GM21367 (cell line): ENCODE measurements around the gene ATG101.

Experiments used
- ATAC-seq: cut with Tn5 transposase; IDR thresholded peaks from one replicate; pipeline ENCODE4 v1.9.1; 2021; ENCODE audit not compliant: unreplicated experiment

Gene ATG101

DNA sequence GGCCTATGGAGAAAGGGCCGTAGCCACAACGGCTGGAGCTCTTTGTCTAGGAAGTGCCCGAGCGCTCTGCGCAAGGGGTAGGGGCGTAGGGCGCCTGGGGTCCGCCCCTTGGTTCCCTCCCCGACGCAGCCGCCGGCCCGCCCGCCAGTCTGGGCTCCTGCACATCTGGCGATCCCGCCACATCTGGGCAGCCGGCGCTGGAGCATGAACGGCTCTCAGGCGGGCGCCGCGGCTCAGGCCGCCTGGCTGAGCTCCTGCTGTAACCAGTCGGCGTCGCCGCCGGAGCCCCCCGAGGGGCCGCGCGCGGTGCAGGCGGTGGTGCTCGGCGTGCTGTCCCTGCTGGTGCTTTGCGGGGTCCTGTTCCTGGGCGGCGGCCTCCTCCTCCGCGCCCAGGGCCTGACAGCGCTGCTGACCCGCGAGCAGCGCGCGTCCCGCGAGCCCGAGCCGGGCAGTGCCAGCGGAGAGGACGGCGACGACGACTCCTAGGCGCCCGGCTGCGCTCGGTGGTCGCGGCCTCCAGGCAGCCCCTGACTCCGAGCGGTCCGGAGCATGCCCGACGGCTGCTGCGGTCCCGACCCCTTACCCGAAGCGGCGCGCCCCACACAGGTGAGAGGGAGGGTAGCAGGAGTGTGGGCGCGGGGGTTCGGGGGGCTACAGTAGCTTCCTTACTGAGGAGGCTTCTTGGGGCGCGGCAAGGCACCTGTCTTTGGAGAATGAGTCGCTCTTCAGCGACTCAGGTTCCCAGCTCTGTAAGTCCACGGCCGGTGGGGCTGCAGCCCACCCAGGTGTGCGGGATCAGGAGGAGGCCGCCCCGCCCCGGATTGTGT, 10.0 kb downstream of the ATG101 start, which contains the start of gene SMIM41:
SMIM41 (plus strand) TSS at position 129 of the 827 bp plus-strand sequence; CDS start at position 205, 76 bp downstream.
- ATAC-seq, result no peak

DNA sequence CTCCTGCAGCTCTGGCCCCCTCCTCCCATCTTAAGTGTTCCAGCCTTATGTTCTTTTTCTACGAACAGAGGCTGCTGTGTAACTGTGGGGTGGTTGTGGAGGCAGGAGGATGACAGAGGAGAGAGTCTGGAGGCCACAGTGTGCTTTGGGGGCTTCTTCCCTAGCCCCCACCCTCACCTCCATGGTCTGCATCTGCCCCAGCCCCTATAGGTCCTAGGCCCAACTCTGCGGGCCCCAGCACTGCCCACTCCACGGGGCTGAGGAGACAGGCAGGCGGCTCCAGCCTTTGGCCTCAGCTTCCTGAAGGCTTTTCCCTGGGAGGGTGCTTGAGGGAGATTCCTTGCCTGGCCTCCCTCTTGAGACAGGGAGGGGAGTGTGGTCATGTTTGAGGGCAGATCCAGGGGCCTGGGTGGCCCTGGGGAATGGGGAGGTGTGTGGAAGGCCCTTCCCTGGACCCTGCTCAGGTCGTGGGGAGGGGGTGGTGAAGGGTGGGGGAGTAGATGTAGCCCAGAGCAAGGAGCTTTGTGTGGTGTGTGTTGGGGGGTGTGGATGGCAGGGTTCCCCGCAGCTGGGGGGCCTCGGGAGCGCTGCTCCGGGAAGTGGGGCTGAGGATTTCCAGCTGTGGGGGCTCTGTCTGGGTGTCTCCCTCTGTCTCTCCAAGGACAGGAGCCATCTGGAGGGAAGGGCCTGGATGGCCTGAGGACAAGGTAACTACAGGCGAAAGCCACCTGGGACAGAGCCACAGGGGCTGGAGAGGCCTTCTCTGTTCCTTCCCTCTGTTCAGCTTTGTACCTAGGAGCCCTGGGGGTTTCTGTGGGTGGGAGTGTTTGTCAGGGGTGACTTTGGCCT, 10.8 kb downstream of the ATG101 start:
- ATAC-seq, result no peak

DNA sequence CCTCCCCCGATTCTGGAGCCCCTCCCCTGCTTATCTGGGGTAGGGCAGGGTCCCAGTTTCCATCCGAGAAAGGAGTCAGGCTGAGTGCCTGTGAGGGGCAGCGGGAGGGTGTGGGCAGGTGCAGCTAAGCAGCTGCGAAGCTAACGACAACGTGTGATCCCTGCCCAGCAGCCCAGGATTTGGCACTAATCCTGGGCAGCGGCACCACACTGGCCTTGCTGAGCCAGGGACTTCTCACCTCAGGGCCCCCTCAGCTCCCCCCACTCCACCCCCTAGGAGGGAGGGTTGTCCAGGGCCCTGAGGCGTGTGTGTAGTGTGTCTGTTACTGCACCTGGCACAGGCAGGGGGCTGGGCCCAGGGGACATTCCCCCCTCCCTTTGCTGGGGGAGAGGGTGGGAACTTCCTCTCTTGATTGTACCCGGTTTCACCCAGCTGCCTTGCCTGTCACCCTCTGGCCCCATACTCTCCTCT, 11.5 kb downstream of the ATG101 start:
- no peak for ATAC-seq

DNA sequence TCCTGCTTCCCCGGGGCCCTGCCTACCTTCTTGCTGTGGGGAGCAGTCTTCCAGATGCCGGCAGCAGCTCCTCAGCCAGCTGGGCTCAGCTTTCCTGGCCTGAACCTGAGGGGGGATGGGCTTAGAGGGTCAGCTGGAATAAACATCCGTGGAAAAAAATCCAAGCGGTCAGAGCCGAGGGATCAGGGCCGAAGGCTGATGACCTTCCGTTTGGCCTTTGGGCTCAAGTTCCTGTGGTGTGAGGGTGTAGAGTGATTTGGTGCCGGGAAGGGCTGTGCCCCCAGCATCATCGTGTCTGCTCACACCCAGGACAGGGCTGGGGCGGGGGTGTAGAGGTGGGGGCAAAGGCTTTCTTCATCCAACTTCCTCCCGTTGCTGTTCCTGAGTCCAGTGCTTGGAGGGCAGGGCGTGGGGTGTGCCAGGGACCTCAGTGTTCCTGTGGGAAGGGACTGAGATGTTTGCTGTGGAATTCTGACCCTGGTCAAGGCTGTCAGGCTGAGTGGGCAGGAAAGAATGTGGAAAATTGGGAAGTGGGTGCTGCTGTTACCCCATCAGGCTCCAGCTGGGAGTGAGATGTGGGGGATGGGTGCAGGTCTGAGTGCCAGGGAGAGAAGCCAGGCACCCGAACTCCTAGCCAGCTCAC, 12.4 kb downstream of the ATG101 start:
- ATAC-seq, result no peak

DNA sequence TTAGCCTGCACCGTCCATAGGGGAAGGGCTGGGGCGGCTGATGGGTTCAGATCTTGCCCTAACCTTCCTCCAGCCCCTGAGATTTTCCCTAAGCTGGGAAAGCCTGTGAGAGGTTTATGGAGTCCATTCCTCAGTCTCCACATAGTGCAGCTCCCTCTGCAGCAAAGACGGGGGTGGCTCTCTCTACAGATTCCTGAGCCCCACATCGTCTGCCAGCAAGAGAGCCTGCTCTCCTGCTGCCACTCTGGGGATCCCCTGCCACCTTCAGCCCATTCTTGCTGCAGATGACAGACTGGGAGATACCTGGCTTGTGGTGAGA, 12.8 kb downstream of the ATG101 start:
- ATAC-seq, result no peak

DNA sequence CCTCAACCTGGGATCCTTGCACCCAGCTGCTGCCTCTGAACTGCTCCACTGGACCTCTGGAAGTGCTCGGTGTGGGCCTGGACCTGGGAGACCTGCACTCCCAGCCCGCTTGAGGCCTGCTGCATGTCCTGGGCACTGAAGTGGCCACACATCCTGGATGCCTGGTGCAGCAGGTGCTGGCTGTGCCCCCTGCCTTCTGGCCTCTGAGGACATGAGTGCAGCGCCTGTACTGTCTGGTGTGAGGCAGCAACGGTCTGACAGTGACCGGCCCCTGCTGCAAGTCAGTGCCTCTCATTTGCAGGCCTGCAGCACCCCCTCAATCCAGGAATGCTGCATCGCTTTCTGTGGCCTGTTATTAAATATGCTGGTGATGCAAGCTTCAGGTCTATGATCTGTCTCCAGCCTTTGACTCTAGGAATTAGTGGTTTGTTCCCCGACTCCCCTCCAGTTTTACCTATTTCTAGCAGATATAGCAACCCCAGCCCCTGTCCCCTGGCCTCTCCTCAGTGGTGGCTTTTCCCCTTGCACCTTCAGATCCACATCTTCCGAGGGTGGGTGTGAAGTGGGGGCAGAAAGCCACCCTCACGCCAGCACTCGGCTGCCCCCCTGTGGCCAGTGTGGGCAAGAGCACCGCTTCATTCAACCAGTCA, 13.3 kb downstream of the ATG101 start:
- no peak for ATAC-seq

DNA sequence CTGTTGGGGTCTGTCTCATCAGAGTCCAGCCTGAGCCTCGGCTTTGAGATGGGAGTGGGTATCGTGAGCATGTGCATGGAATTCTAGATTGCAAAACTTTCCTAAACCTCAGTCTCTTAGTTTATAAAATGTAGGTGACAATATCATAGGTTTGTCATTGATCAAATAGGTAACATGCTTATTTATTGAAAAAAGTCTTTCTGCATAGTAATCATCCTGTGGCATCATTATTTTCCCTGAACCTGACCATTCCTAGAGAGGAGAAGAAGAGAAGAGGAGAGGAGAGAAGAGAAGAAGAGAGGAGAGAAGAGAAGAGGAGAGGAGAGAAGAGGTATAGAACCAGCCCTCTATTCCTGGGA, 13.8 kb downstream of the ATG101 start:
- ATAC-seq, result no peak

DNA sequence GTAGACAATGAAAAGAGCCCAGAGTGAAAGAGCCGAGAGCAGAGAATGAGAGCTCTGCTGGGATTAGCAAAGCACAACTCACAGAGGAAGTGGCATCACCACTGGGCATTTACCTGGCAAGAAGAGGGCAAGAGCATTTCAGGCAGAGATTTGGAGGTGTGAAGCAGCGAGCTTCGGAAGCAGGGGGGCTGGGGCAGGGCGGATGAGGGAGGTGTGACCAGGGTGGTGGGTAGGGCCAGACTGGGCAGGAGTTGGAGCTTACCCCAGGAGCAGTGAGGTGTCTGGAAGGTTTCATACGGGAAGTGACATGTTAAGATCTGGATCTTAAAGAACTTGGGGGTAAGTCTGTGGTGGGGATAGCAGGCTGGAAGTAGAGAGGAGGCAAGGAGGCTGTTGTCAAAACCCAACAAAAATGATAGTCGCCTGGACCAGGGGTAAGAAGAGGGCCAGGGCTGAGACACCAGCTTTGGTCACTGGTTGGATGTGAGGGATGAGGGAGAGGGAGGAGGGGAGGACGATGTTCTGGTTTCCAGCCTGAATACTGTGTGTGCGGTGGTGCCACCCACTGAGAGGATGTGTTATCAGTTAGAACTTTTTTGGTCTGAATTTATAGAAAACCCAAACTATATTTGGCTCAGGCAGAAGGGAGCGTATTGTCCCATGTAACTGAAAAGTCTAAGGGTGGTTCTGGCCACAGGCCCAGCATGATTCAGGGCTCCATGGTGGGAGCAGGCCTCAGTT, 14.9 kb downstream of the ATG101 start:
- no peak for ATAC-seq

DNA sequence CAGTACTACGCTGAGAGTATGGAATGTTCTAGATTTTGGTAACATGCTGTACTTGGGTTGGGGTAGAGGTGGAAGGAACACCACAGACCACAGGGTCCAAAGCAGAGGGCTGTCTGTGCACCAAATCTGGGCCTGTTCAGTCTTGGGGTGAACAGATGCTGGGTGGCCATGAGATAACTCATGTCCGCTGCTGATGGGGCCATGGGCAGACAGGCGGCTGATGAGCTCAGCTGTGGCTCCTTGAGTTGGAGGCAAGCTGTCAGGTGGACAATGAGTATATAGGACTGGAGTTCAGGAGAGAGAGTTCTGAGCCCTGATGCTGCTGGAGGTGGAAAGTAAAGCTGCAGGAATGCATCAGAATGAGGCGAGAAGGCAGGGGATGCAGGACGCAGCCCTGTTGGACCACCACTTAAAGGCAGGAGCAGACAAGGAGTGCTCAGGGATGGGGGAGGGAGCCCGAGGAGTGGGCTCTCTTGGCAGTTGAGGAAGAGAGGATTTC, 16.0 kb downstream of the ATG101 start:
- ATAC-seq, result no peak

DNA sequence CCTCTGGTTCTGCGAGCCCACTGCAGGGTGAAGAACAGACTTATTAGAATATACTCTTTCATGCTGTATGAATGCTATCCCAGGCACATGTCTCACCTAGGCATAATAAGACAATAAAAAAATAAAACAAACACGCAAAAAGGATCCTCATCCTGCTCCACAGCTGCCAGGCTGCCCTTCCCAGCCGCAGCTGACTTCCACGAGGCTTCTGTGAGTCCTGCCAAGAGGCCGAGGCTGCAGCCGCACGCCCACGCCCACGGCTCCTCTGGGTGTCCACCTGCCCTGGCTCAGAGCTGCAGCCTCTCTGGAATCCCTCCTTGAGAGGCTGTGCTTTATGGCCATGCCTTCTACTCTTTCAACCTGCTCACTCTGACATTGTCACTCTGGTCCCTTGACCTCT, 16.6 kb downstream of the ATG101 start:
- no peak for ATAC-seq

DNA sequence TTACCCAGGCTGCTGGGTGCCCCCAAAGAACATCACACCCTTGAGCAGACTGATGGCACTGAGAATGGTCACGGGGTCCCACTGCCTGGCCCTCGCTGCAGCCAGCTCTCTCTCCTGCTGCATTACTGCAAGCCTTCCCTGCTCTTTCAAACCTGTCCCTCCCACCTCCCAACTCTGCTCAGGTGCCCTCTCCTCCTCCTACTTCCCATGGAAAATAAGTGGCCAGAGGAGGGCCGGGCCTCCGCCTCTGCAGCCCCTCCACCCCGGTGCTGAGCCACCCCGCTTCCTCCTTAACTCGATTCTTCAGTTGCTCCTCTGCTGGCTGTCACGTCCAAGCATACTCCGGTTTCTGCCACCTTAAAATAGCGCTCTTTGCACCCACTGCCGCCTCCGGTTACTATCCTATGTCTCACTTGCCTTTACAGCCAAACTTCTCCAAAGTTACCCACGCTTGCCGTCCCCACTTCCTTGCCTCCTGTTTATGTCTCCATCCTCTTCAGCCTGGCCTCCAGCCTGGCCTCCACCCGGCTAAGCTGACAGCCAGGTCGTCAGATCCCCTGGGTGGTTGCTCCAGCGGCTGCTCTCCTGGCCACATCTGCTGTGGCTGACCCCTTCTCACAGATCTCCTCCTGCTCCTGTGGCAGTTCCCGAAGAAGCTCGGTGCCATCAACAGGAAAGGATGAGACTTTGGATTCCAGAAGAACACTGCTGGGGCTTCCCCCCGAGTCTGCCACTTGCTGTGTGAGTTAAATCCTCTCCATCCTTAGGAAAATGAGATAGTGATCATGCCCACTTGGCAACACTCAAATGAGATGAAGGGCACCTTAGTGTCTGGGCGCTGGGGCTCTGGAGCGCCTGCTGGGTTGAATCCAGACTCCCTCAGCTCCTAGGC, 17.4 kb downstream of the ATG101 start:
- ATAC-seq, result no peak

DNA sequence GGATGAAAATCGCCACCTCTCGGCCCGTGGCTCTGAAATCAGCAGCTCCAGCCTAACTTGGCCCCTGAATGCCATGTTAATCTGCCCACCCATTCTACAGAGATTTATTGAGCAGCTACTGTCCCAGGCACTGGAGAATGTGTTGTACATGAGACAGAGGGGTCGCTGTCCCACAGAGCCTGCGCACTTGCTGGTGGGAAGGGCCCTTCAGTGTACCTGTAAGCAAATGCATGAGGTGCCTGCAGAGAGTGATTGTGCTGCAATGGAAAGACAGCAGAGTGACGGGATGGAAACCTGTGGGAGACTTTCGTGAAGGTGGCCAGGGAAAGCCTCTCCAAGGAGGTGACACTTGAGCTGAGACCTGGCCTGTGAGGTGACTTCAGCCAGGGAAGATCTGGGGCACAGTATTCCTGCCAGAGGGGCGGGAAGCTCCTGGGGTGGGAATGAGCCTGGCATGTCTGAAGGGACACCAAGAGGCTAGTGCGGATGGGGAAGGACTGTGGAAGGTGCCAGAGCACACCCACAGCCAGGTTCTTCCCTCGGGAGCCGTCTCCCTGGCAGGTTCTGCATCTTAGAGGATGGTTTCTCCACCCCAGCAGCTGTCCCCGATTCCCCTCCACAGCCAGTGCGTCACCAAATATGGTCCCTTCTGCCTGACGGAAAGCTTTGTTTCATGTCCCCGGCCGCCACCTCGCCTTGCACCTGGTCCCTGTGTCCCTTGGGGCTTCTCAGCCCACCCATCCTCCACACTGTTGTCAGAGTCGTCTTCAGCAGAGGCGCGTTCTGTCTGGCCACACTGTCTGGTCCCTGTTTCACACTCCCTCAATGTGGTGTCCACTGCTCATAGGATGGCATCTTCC, 18.4 kb downstream of the ATG101 start:
- ATAC-seq, result no peak

DNA sequence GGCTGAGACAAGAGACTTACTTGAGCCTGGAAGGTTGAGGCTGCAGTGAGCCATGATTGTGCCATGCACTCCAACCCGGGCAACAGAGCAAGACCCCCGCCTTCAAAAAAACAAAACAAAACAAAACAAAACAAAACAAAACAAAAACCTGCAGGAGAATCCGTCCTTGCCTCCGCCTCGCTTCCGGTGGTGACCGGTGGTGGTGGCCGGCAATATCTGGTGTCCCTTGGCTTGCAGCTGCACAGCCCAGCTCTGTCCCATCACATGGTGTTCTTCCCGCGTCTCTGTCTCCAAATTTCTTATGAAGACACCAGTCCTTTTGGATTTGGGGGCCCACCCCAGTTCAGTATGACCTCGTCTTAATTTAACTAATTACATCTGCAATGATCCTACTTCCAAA, 19.7 kb downstream of the ATG101 start:
- ATAC-seq, result no peak

DNA sequence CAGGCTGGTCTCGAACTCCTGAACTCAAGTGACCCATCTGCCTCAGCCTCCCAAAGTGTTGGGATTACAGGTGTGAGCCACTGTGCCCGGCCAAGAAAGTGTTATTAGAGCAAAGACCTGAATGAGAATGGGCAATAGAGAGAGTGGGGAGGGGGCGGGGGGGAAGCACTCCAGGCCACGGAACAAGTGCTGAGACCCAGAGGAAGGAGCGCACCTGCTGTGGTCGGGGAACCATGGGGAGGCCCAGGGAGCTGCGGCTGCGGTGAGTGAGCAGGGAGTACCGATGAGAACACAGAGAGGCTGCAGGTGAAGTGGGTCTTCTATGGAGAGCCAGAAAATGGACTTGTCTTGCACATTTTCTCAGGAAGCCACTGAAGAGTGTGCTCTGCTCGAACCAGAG, 20.5 kb downstream of the ATG101 start:
- ATAC-seq, result no peak

DNA sequence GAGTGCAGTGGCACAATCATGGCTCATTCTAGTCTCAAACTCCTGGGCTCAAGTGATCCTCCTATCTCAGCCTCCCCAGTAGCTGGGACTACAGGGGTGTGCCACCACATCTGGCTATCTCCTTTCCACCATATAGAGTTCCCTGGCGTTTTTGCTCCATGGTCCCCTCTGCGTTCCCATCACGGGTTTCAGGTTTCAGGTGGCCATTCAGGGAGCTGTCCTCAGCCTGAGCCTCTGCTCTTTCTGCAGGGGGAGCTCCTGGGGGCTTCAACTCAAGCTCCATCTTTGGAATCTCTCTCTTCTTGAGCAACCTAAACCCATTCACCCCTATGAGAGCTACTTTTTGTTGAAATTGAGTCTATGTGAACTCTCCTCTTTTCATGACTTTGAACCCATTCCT, 21.3 kb downstream of the ATG101 start:
- no peak for ATAC-seq

DNA sequence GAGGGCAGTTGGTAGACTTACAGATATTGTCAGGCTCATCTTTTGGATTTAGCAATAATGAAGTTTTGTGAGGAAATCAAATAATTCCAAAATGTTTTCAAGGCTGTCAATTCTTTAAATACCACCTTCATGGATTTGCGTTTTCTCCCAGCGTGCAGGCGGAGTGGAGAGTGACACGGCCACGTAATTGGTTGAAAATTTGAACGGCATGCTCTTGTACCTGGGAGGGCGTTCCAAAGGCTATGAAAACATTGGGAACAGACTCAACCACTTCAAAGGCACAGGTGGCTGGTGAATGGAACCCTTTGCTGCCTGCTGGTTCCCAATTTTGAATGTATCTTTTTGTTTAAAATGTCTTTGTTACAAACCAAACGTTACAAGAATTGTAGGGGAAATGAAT, 22.1 kb downstream of the ATG101 start:
- ATAC-seq, result no peak

DNA sequence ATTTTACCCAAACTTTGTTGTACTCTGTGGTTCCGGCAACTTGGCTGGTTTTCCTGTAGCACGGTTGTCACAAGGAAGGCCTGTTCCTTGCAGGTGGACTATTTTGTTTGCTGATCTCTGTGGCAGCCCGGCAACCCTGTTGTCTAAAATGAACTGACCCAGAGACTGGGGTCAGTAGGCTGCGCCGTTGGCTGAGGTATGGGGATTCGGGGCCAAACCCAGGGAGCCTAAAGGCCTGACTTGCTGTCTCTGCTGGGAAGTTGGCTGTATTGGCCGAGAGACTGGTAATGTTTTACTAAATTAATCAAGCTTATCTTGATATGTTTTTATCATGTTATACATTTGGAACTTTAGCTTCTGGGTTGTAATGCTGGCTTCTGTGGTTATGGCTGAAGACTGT, 23.6 kb downstream of the ATG101 start:
- no peak for ATAC-seq

DNA sequence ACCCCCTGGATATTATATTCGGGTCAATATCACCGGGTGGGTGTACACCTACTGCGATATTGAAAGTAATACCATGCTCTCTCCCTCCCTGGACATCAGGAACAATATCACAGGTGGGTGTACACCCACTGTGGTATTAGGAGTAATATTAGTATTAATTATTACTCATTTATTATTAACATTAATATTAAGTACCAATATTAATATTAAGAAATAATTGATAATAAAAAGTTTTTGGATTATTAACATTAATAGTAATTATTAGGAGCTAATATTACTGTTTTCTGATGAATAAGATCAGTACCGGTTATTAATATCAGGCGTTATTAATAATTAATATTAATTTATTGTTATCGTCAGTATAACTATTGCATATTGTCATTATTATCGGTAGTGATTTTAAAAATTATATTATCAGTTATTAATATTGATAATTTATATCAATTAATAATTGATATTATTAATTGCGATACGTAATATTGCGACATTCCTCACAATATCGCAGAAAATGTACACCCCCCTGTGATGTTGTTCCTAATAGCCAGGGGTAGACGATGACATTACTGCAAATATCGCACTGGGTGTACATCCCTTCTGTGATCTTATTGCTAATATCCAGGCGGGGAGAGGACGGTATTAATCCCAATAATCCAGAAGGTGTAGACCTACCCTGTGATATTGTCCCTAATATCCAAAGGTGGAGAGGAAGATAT, 26.7 kb downstream of the ATG101 start:
- ATAC-seq, result no peak
